Ovary (tissue), 9 donors: ENCODE data around the gene IL21. TPM values are rescaled to one million over a fixed set of nuclear protein-coding genes. Genes with fewer than 3 reads are reported as not detected.

Source experiments
- DNase-seq, 5 donors: peaks; one replicate each; pipeline ENCODE4 v3.0.0-alpha.2; 2019 to 2020
- H3K27ac ChIP-seq, 2 donors: fragments of 200-600 bp; one replicate each; pipeline versions ENCODE4 v1.5.1 to v1.8.0; 2019 to 2022
- H3K27me3 ChIP-seq: fragments of 200-600 bp; one replicate; pipeline ENCODE4 v1.8.0; 2022
- H3K36me3 ChIP-seq: fragments of 200-600 bp; sonication (generic); one replicate; pipeline ENCODE4 v1.5.1; 2019
- H3K4me1 ChIP-seq: one replicate; pipeline ENCODE4 v1.8.1; 2013; ENCODE audit warnings: mild to moderate bottlenecking, moderate library complexity; ENCODE audit not compliant: insufficient read depth
- H3K4me3 ChIP-seq: fragments of 200-600 bp; sonication (generic); one replicate; pipeline ENCODE4 v1.5.1; 2017
- H3K9me3 ChIP-seq, 2 donors: fragments of 200-600 bp in 1 of 2; sonication (generic) in 1 of 2; one replicate each; pipeline versions ENCODE4 v1.5.1 to v1.8.1; 2013 to 2019; ENCODE audit warnings: mild to moderate bottlenecking in 1 of 2, moderate library complexity in 1 of 2
- CTCF ChIP-seq, 3 donors: fragments of 450-650 bp in 2 of 3; fragments of 200-600 bp in 1 of 3; IDR thresholded peaks; one replicate each; pipeline versions ENCODE4 v1.5.1 to v1.8.0; 2016 to 2022; ENCODE audit warnings: antibody characterized with exemption in 3 of 3, mild to moderate bottlenecking in 1 of 3
- EP300 ChIP-seq: sonication (generic); formaldehyde crosslinking; IDR thresholded peaks from one replicate; pipeline ENCODE4 v1.6.1; 2017; ENCODE audit warnings: antibody characterized with exemption
- POLR2A ChIP-seq: fragments of 450-650 bp; IDR thresholded peaks from one replicate; pipeline ENCODE4 v1.6.1; 2017; ENCODE audit warnings: antibody characterized with exemption, mild to moderate bottlenecking, moderate library complexity
- WGBS, 3 donors: extraction: QIAGEN DNeasy Blood & Tissue Kit in 1 of 3; methylation state at CpG; one replicate each; pipeline versions ENCODE4 v1.1.5 to v1.1.7; 2013 to 2017; 5-methylcytosine and 5-hydroxymethylcytosine counted together
- intact Hi-C, 4 donors: fragments of 100-400 bp; cut with DNase I; formaldehyde crosslinking; loops; one replicate each; pipeline versions ENCODE4 v1.11.0 to v1.15.1; 2022 to 2023
- polyA plus RNA-seq, 2 donors: library from polyadenylated mRNA; stranded (reverse); fragments of 200-250 nt in 1 of 2; fragments of 350-450 nt in 1 of 2; fragmentation: Illumina TruSeq in 1 of 2; extraction: RNeasy Lipid Tissue Mini Kit (QIAGEN cat#74804) in 1 of 2; gene quantifications; one replicate each; pipeline ENCODE4 v1.2.3, GENCODE V29; 2013 to 2014
- total RNA-seq, 7 donors: library from RNA; depleted of rRNA in 2 of 7; stranded (reverse); fragments of >200 nt in 2 of 7; fragmentation: NEBNext Ultra II Directional in 3 of 7; extraction: Animal tissue kit (Norgen Biotek cat#: 25700) in 3 of 7; gene quantifications; one replicate each; pipeline versions ENCODE4 v1.1.0 to v1.2.4, GENCODE V29; 2016 to 2023
- donor health status: DM: no; HTN: no; CAD: no; lungs with moderate emphysema.
- donor health status: DM: no; HTN: no; CAD: no.
- donor health status: Bipolar disorder and iron deficiency.
- donor health status: DM: yes; HTN: yes; CAD: no.
- donor health status: DM: no; HTN: no; CAD: no.
- donor health status: DM: yes; HTN: yes; CAD: no.

IL21 gene
- total and polyA plus RNA-seq, 9 donors, result 0.31 TPM; not detected in 8

- H3K9me3 ChIP-seq, result no peaks in the 10 kb centered on the region
- H3K36me3 ChIP-seq, result no peaks in the 10 kb centered on the region
- no peak overlapping the region for H3K27ac ChIP-seq
- H3K27me3 ChIP-seq, result no peaks in the 10 kb centered on the region
- 79 to 82% (median 80%) methylated on average over 2 of the region's 2 CpGs for whole genome bisulfite sequencing, 3 donors
- DNase-seq, result no peak
- intact Hi-C loops, result no loop called here
- no peaks in the 10 kb centered on the region for H3K4me1 ChIP-seq
- no peak overlapping the region for H3K4me3 ChIP-seq
- TF ChIP-seq POLR2A, result no peak
- TF ChIP-seq CTCF (IDR thresholded peaks at IDR 0.05), result no peak
- no peak for TF ChIP-seq EP300
Measured at GRCh38 chr4:122591196-122591595, 29.7 kb downstream of the IL21 start.

- WGBS, 3 donors, result 70 to 71% (median 71%) methylated on average over 4 of the region's 4 CpGs
- no peak overlapping the region for H3K27ac ChIP-seq
- no peaks in the 10 kb centered on the region for H3K27me3 ChIP-seq
- H3K4me1 ChIP-seq, result peaks cover 2% of the 10 kb centered on the region
- intact Hi-C loops, result no loop called here
- no peaks in the 10 kb centered on the region for H3K9me3 ChIP-seq
- H3K4me3 ChIP-seq, result no peak overlapping the region
- TF ChIP-seq EP300, result no peak
- TF ChIP-seq CTCF (IDR thresholded peaks at IDR 0.05), result no peak
- no peaks in the 10 kb centered on the region for H3K36me3 ChIP-seq
- no peak for DNase-seq
Measured at GRCh38 chr4:122588453-122589238, 32.2 kb downstream of the IL21 start.

- DNase-seq, result no peak
- no peaks in the 10 kb centered on the region for H3K27me3 ChIP-seq
- H3K27ac ChIP-seq, result no peak overlapping the region
- H3K36me3 ChIP-seq, result no peaks in the 10 kb centered on the region
- 8 to 21% (median 18%) methylated on average over 1 of the region's 1 CpG for WGBS, 3 donors
- no peaks in the 10 kb centered on the region for H3K9me3 ChIP-seq
- no peak overlapping the region for H3K4me3 ChIP-seq
- H3K4me1 ChIP-seq, result peaks cover 2% of the 10 kb centered on the region
- TF ChIP-seq EP300 (no peak), POLR2A (no peak), CTCF (IDR thresholded peaks at IDR 0.05) (no peak)
- intact Hi-C loops, result no loop called here
Measured at GRCh38 chr4:122584519-122584918, 36.3 kb downstream of the IL21 start.

GRCh38 chr4:122583906-122584305 is 37.0 kb downstream of the IL21 start:
- Histone ChIP-seq H3K4me1 (peaks cover 2% of the 10 kb centered on the region), H3K27me3 (no peaks in the 10 kb centered on the region), H3K27ac (no peak overlapping the region), H3K4me3 (no peak overlapping the region), H3K9me3 (no peaks in the 10 kb centered on the region), H3K36me3 (no peaks in the 10 kb centered on the region)
- DNase-seq, result peak in 2 of 5 donors; percentile 27 to 37
- WGBS, 3 donors, result 37 to 54% (median 37%) methylated on average over 6 of the region's 6 CpGs
- TF ChIP-seq CTCF (IDR thresholded peaks at IDR 0.05) (no peak), EP300 (no peak), POLR2A (no peak)
- intact Hi-C loops, result no loop called here
